ENCODE results near the gene TMCC1.

DNA sequence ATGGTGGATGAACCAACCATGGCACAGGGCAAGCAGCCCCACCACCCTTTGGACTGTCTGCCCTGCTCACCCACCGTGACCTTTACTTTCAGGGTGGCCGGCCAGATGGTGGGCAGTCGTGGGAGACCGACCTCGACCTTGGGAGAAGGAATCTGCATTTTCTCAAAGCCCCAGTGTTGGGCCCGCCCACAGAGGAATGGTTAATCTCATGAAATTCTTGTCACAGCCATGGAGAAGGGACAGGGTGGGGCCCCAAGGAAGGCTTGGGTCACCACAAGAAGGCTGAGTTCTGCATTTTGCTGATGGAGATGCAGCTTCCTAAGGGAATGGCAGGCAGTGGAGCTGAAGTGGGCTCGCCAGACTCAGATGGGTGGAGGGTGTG lies 290.0 kb downstream of the TMCC1 start:
- TF ChIP-seq CTCF (IDR thresholded peaks at IDR 0.05) (no peak), EP300 (IDR thresholded peaks at IDR 0.05; ENCODE audit: low read depth) (no peak), POLR2A (IDR thresholded peaks at IDR 0.05) (no peak)

All from transverse colon (tissue), 3 donors.